GM12878 (cell line): ENCODE results near the gene SMAD1. TPM values are rescaled to one million over a fixed set of nuclear protein-coding genes. Genes with fewer than 3 reads are reported as not detected.

Experiments
- ATAC-seq: fragments of 200-7000 bp; cut with Tn5 transposase; 3 replicates; pipeline ENCODE4 v1.9.1; 2020; ENCODE audit warnings: mild to moderate bottlenecking, moderate library complexity
- BruUV-seq: library from RNA; stranded (reverse); fragments of 400-500 nt; replicated peaks from 2 replicates; lab custom pipeline; 2021; lab: Mats Ljungman, UMichigan
- CTCF ChIA-PET: fragments of 300-600 bp; sonication (Branson Sonifier 250); formaldehyde crosslinking; extraction: SDS; loops from one replicate; lab custom pipeline; 2021; ENCODE audit warnings: inconsistent platforms; lab: Yijun Ruan, JAX
- POLR2A ChIA-PET: fragments of 350-600 bp; formaldehyde crosslinking; extraction: SDS; loops from one replicate; lab custom pipeline; 2021; ENCODE audit warnings: inconsistent platforms; lab: Charles Lee
- RAD21 ChIA-PET: fragments of 300-600 bp; sonication (Branson Sonifier 250); formaldehyde crosslinking; loops from one replicate; lab custom pipeline; 2023; ENCODE audit warnings: antibody characterized with exemption; ENCODE audit not compliant: unreplicated experiment; lab: Charles Lee
- SMC1A ChIA-PET: fragments of 300-600 bp; sonication (Branson Sonifier 250); formaldehyde crosslinking; loops from one replicate; lab custom pipeline; 2023; ENCODE audit not compliant: unreplicated experiment, uncharacterized antibody; lab: Charles Lee
- DNase-seq: peaks from one replicate; pipeline ENCODE4 v3.0.0-alpha.2; 2011; ENCODE audit warnings: low read depth, low spot score
- FAIRE-seq: peaks from 3 replicates; lab custom pipeline; 2011; peaks lifted over from hg19 to GRCh38; lab: Jason Lieb, UNC
- H2AFZ ChIP-seq: 2 replicates; pipeline ENCODE4 v1.6.0; 2011; ENCODE audit warnings: low read depth, low read length, control low read depth; ENCODE audit not compliant: control insufficient read depth
- H3K27ac ChIP-seq: 2 replicates; pipeline ENCODE4 v1.5.1; 2011; ENCODE audit warnings: control low read depth; ENCODE audit not compliant: control insufficient read depth, insufficient read depth
- H3K27me3 ChIP-seq, 2 experiments: replicated peaks in 1 of 2; 2 replicates each; pipeline versions ENCODE4 v1.6.0 to v1.6.1; 2011; ENCODE audit warnings: low read length in 1 of 2; ENCODE audit not compliant: control insufficient read depth in 2 of 2, insufficient read depth in 2 of 2
- H3K36me3 ChIP-seq, 2 experiments: 2 replicates each; pipeline ENCODE4 v1.5.1; 2011; ENCODE audit warnings: low read length in 1 of 2; ENCODE audit not compliant: control insufficient read depth in 2 of 2, insufficient read depth in 2 of 2
- H3K4me1 ChIP-seq: 2 replicates; pipeline ENCODE4 v1.6.1; 2011; ENCODE audit warnings: mild to moderate bottlenecking, low read length, moderate library complexity, mixed read lengths; ENCODE audit not compliant: control insufficient read depth, insufficient read depth
- H3K4me2 ChIP-seq: 2 replicates; pipeline ENCODE4 v1.6.0; 2011; ENCODE audit warnings: control low read depth; ENCODE audit not compliant: control insufficient read depth, insufficient read depth
- H3K4me3 ChIP-seq: fragments of 200-600 bp; sonication (generic); 2 replicates; pipeline ENCODE4 v1.5.1; 2016
- H3K79me2 ChIP-seq: 2 replicates; pipeline ENCODE4 v1.6.0; 2011; ENCODE audit warnings: low read length; ENCODE audit not compliant: control insufficient read depth, insufficient read depth
- H3K9ac ChIP-seq: 2 replicates; pipeline ENCODE4 v1.8.0; 2011; ENCODE audit warnings: low read length, control low read depth, mixed read lengths; ENCODE audit not compliant: control insufficient read depth, insufficient read depth
- H3K9me3 ChIP-seq: replicated peaks from 3 replicates; pipeline ENCODE4 v1.5.1; 2011; ENCODE audit warnings: mild to moderate bottlenecking, low read length; ENCODE audit not compliant: control insufficient read depth, insufficient read depth
- H4K20me1 ChIP-seq: 2 replicates; pipeline ENCODE4 v1.6.0; 2011; ENCODE audit not compliant: control insufficient read depth, insufficient read depth
- ATF2 ChIP-seq: IDR thresholded peaks from 2 replicates; pipeline ENCODE4 v1.6.1; 2012; ENCODE audit warnings: low read length, inconsistent platforms
- BHLHE40 ChIP-seq, 2 experiments: fragments of 450-650 bp in 1 of 2; IDR thresholded peaks; 2 replicates each; pipeline ENCODE4 v1.6.1; 2011 to 2017; ENCODE audit warnings: low read depth in 2 of 2, borderline replicate concordance in 1 of 2, improper control_type of control experiment in 1 of 2, low read length in 1 of 2, mild to moderate bottlenecking in 1 of 2
- ETV6 ChIP-seq, 2 experiments: fragments of 450-650 bp in 1 of 2; IDR thresholded peaks in 1 of 2; conservative IDR thresholded peaks in 1 of 2; 2 replicates each; pipeline ENCODE4 v1.6.1; 2014; ENCODE audit warnings: antibody characterized with exemption in 1 of 2, borderline replicate concordance in 1 of 2, low read depth in 1 of 2, mild to moderate bottlenecking in 1 of 2, moderate library complexity in 1 of 2
- KDM1A ChIP-seq: fragments of 200-600 bp; sonication (generic); IDR thresholded peaks from 2 replicates; pipeline ENCODE4 v1.6.1; 2016; ENCODE audit warnings: borderline replicate concordance
- MTA2 ChIP-seq: fragments of 450-650 bp; IDR thresholded peaks from 2 replicates; pipeline ENCODE4 v1.6.1; 2016; ENCODE audit warnings: low read depth, mild to moderate bottlenecking, moderate library complexity
- MYB ChIP-seq: fragments of 150-350 bp; IDR thresholded peaks from 2 replicates; pipeline ENCODE4 v1.6.1; 2014; ENCODE audit warnings: mild to moderate bottlenecking, low read depth, low read length, borderline replicate concordance
- PBX3 ChIP-seq: IDR thresholded peaks from 2 replicates; pipeline ENCODE4 v1.6.1; 2011; ENCODE audit warnings: mild to moderate bottlenecking, low read depth, low read length, moderate library complexity; ENCODE audit not compliant: insufficient replicate concordance
- POLR2A ChIP-seq: IDR thresholded peaks from 2 replicates; pipeline ENCODE4 v1.6.1; 2011; ENCODE audit warnings: low read depth, mild to moderate bottlenecking, low read length
- POLR2AphosphoS5 ChIP-seq: IDR thresholded peaks from 2 replicates; pipeline ENCODE4 v1.6.1; 2011; ENCODE audit warnings: mild to moderate bottlenecking, low read length, inconsistent platforms
- RELB ChIP-seq: fragments of 450-650 bp; IDR thresholded peaks from 2 replicates; pipeline ENCODE4 v1.6.1; 2017; ENCODE audit warnings: low read depth, mild to moderate bottlenecking, moderate library complexity
- SPI1 ChIP-seq: IDR thresholded peaks from 2 replicates; pipeline ENCODE4 v1.6.1; 2011; ENCODE audit warnings: low read depth, mild to moderate bottlenecking, low read length, moderate library complexity, borderline replicate concordance; ENCODE audit not compliant: insufficient read depth
- ZNF622 ChIP-seq: fragments of 450-650 bp; IDR thresholded peaks from 2 replicates; pipeline ENCODE4 v1.6.1; 2017; ENCODE audit warnings: mild to moderate bottlenecking, inconsistent platforms
- in situ Hi-C: fragments of 300-500 bp; cut with MboI; formaldehyde crosslinking; loops from 9 replicates; pipeline ENCODE4 v1.14.3; 2018; ENCODE audit warnings: mixed read lengths
- intact Hi-C: fragments of 100-400 bp; cut with micrococcal nuclease; formaldehyde crosslinking; loops from one replicate; pipeline ENCODE4 v1.14.2; 2022; ENCODE audit not compliant: unreplicated experiment
- polyA plus RNA-seq, 11 experiments: library from polyadenylated mRNA; depleted of rRNA in 4 of 11; unstranded in 6 of 11; stranded (reverse) in 5 of 11; fragments of >200 nt; fragmentation: Nextera tagmentation in 4 of 11; fragmentation: Illumina TruSeq in 1 of 11; extraction: Ambion mirVana in 4 of 11; extraction: Trizol in 1 of 11; gene quantifications; 1 replicate in 1 of 11; 2 replicates in 10 of 11; pipeline versions ENCODE4 v1.2.1 to v1.2.3, GENCODE V29; 2011 to 2016; ENCODE audit warnings: inconsistent platforms in 2 of 11, missing spikeins in 2 of 11, low read depth in 1 of 11
- total RNA-seq, 4 experiments: library from RNA; depleted of rRNA in 3 of 4; stranded (reverse); fragments of >200 nt in 3 of 4; fragmentation: Illumina TruSeq in 1 of 4; extraction: Trizol in 1 of 4; gene quantifications; 2 replicates each; pipeline versions ENCODE4 v1.2.1 to v1.2.3, GENCODE V29; 2013 to 2021
- TF ChIP-seq, protein P1 (sequence below): fragments of 450-650 bp; IDR thresholded peaks from 2 replicates; pipeline ENCODE4 v1.6.1; 2017; ENCODE audit warnings: antibody characterized with exemption, mild to moderate bottlenecking, moderate library complexity

Gene SMAD1
- total and polyA plus RNA-seq, 10 of the 15 experiments (the other 5 are each of a cell fraction or from before 2014, with no cell fraction given), result 0.29 to 17.5 (median 13.6) TPM

DNA sequence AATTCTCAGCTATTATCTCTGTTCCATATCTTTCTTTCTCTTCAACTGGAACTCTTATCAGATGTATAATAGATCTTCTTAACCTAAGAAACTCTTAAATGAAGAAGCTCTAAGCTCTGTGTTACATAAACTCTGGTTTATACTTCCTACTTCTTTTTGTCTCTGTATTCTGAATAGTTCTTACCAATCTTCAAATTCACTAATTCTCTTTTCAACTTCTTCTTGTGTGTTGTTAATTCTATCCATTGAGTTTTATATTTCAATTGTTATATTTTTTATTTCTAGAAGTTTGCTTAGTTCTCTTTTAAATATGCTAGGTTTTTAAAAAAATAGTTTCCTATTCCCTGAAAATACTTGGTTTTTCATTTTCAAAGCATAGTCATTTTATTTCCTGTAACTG is 124.3 kb downstream of the SMAD1 start:
- no peak overlapping the region for H2AFZ ChIP-seq
- H3K27ac ChIP-seq, result no peak overlapping the region
- no peaks in the 10 kb centered on the region for H3K36me3 ChIP-seq
- no peak overlapping the region for H3K4me2 ChIP-seq
- no peaks in the 10 kb centered on the region for H3K4me1 ChIP-seq
- ChIA-PET SMC1A (no interaction called here), POLR2A (no interaction called here), CTCF (interaction anchor here (1.0 to 2.7 kb wide), 3 partner anchors 11 to 372 kb away, joined by 3 to 10 read pairs (median 3); no protein-coding TSS in a partner anchor), RAD21 (no interaction called here)
- intact Hi-C loops (no loop called here), in situ Hi-C loops (loop anchor here (25.0 kb wide), 1 partner anchor 1419 kb away; no protein-coding TSS in a partner anchor)
- DNase-seq (no peak), FAIRE-seq (no peak), ATAC-seq (no peak)
- H3K9ac ChIP-seq, result no peak overlapping the region
- H4K20me1 ChIP-seq, result no peaks in the 10 kb centered on the region
- no peaks in the 10 kb centered on the region for H3K79me2 ChIP-seq
- H3K9me3 ChIP-seq, result no peaks in the 10 kb centered on the region; the same call in 2 of the 3 replicates
- no TSS peak for BruUV-seq
- H3K27me3 ChIP-seq, result no peaks in the 10 kb centered on the region; a peak in 1 of 4 replicates
- no peak overlapping the region for H3K4me3 ChIP-seq
- TF ChIP-seq MYB (no peak), KDM1A (no peak), SPI1 (no peak), ZNF622 (no peak), BHLHE40 (IDR thresholded peaks at IDR 0.05; ENCODE audit: borderline replicate concordance in 1 of 2, low read depth in 2 of 2, low read length in 1 of 2) (no peak), MTA2 (no peak), POLR2AphosphoS5 (no peak), POLR2A (no peak), PBX3 (no peak), ATF2 (no peak), RELB (no peak), ETV6 (conservative IDR thresholded peaks at IDR 0.05 in 1 of 2, IDR thresholded peaks at IDR 0.05 in 1 of 2; ENCODE audit: borderline replicate concordance in 1 of 2, low read depth in 1 of 2) (no peak)
- TF ChIP-seq, protein P1, sequence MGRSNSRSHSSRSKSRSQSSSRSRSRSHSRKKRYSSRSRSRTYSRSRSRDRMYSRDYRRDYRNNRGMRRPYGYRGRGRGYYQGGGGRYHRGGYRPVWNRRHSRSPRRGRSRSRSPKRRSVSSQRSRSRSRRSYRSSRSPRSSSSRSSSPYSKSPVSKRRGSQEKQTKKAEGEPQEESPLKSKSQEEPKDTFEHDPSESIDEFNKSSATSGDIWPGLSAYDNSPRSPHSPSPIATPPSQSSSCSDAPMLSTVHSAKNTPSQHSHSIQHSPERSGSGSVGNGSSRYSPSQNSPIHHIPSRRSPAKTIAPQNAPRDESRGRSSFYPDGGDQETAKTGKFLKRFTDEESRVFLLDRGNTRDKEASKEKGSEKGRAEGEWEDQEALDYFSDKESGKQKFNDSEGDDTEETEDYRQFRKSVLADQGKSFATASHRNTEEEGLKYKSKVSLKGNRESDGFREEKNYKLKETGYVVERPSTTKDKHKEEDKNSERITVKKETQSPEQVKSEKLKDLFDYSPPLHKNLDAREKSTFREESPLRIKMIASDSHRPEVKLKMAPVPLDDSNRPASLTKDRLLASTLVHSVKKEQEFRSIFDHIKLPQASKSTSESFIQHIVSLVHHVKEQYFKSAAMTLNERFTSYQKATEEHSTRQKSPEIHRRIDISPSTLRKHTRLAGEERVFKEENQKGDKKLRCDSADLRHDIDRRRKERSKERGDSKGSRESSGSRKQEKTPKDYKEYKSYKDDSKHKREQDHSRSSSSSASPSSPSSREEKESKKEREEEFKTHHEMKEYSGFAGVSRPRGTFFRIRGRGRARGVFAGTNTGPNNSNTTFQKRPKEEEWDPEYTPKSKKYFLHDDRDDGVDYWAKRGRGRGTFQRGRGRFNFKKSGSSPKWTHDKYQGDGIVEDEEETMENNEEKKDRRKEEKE, result no peak
